NCI-H128 (cell line): Measurements from ENCODE around the gene MBLAC1.
A peak's percentile ranks its signal among the peaks of the same experiment; 100 is the strongest.

Experiments used
- DNase-seq: peaks from one replicate; lab custom pipeline; 2025; ENCODE audit not compliant: unreplicated experiment; lab: John Stamatoyannopoulos, UW

Gene MBLAC1, protein sequence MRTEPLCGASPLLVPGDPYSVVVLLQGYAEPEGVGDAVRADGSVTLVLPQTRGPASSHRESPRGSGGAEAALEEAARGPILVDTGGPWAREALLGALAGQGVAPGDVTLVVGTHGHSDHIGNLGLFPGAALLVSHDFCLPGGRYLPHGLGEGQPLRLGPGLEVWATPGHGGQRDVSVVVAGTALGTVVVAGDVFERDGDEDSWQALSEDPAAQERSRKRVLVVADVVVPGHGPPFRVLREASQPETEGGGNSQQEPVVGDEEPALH

DNA sequence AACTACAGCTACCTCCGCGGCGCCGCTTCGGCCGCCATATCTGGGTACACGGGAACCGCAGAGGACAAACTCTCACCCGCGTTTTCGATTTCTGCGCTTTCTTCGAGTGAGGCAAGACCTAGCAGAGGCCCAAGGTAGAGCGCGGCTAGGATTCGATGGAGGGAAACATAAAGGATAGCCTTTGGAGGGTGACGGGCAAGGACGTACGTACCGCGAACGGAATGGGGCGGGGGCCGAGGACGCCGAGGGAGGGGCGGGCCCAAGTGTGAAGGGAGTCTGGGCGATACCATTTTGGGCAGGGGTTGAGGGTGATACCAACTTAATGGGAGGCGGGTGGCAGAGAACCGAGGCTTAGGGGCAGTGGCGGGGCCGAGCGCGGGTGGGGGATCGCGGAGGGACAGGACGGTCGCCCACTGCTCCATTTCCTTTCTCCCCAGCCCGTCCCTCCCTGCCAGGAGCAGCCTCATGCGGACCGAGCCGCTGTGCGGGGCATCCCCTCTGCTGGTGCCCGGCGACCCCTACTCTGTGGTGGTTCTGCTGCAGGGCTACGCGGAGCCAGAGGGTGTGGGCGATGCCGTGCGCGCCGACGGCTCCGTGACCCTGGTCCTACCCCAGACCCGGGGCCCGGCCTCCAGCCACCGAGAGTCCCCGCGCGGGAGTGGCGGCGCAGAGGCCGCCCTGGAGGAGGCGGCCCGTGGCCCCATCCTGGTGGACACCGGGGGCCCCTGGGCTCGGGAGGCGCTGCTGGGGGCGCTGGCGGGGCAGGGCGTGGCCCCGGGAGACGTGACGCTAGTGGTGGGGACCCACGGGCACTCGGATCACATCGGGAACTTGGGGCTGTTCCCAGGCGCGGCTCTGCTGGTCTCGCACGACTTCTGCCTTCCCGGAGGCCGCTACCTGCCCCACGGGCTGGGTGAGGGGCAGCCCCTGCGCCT is at the start of gene MBLAC1:
TSS of gene MBLAC1 (plus strand) at position 37 of the 935 bp plus-strand sequence. CDS start at position 466, 429 bp downstream.
- peak; percentile 82 for DNase-seq

DNA sequence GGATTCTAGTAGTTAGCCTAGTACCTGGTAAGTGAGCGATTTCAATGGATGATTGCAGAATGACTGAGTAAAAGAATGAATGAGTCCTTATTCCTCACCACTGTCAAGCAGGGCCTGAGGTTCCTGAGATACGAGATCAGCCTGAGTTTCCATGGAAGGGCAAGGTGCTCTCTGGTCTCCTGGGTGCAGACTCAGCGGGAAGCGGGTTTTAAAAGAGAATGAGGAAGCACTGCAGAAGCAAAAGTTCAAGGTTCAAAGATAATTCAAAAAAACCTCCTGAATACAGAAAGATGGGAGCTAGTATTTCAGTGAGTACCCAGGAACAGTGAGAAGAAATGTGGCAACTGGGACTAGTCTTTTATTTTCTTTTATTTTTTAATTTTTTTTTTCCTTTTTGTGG is 49.6 kb upstream of the MBLAC1 start:
- DNase-seq: no peak

DNA sequence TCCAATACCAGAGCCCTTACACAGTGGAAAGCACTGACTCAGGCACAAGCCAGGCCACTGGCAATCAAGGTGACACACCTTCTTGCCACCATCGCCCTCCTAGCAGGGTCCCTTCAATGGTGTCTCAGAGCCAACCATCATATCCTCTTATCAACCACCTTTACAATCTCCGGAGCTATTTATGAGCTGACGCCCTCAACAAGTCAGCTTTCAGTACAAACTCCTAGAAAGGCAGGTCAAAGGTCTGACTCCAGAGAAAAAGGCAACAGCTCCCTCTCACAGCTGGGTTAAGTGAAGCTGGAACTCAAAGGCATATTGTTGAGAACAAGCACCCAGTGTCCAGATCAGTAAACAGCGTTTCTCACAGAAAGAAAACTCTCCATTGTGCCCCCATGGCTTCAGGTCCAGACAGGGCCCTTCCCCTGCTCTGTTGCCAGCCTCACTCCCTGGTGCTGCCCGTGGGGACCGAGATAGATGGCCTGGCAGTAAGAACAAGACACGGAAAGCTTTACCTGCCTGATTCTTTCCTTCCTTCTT is 47.7 kb upstream of the MBLAC1 start:
- no peak for DNase-seq

DNA sequence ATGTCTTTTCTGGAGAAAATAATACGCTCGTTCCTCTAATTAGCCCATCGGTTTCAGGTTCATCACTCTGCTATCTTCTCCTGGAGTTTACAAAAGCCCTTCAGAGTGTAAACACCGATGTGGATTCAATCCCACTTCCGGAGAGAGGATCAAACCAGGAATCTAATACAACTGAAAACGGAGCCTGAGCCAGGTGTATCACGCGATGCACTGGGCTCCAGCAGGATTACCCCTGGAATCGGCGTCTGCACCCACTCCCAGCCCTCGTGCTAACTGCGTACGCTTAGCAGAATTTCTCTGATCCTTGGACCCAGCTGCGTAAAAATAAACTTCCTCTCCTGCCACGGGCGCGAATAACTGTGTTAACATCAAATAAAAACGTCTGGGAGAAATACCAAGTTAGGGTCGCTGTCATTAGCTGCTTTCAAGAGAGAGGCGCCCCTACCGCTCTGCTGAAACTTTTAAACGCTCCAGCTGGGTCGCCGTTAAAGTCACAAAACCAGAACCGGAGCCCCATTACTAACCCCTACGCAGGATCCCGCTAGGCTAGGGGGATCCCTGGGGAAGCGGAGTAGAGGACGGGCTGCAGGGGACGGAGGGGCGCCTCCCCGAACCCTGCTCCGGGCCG is 45.7 kb upstream of the MBLAC1 start:
- DNase-seq: no peak

DNA sequence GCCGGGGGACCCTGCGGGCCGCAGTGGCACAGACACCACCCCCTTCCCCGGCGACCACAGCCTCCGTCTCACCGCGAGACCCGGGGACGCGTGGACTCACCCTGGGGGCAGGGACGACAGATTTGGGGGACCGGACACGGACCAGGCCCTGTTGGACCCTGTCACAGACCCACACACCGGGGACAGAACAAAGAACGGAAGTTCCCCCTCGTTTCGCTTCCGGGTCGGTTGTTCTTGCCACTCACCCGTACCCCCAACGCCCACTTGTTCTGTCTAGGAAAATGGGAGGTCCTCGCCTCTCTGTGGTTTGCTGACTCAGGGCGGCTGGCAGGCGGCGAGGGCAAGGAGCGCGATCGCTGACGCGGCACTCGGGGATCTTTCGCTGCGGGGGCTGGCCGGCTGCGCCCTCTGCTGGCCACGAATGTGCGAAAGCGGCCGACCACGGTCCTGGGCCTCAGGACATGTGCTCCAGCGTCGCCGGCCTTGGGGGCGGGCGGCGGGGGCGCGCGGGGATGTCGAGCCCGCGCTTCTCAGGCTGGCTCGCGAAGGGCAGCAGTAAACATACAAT is 45.1 kb upstream of the MBLAC1 start, which contains the start of gene ZNF3:
TSS of gene ZNF3 (minus strand) at position 189 of the 568 bp plus-strand sequence. CDS start 4,366 bp downstream, outside the sequence.
- DNase-seq: peak; percentile 96

DNA sequence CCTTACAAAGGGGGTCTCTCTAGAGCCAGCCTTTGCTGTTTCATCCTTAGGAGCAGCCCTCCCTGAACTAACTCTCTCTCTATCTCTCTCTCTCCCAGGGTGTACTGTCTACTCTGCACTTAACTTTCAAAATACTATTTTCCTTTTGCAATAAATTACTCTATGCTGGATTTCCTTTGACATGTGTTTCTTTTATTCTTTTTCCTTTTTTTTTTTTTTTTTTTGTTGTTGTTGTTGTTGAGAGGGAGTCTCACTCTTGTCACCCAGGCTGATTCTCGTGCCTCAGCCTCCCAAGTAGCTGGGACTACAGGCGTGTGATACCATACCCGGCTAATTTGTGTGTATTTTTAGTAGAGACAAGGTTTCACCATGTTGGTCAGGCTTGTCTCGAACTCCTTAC is 43.8 kb upstream of the MBLAC1 start:
- DNase-seq: no peak

DNA sequence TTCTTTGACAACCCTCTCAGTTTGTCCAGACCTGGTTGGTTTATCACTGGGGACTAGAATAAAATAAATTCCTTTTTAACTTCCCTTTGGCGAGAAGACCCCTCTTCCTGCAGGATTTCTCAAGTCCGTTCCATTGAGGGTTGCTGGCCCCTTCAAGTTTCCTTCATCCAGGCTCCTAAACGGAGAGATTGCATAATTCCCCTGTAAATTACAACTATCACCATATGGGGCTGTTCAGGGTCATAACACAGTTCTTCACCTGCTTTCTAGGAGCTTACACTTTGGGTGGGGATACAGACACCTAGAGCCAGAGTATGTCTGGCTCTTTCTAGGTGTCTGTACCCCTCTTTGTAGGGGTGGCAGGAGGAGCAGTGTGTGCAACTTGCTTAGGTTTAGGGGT is 41.3 kb upstream of the MBLAC1 start:
- no peak for DNase-seq

DNA sequence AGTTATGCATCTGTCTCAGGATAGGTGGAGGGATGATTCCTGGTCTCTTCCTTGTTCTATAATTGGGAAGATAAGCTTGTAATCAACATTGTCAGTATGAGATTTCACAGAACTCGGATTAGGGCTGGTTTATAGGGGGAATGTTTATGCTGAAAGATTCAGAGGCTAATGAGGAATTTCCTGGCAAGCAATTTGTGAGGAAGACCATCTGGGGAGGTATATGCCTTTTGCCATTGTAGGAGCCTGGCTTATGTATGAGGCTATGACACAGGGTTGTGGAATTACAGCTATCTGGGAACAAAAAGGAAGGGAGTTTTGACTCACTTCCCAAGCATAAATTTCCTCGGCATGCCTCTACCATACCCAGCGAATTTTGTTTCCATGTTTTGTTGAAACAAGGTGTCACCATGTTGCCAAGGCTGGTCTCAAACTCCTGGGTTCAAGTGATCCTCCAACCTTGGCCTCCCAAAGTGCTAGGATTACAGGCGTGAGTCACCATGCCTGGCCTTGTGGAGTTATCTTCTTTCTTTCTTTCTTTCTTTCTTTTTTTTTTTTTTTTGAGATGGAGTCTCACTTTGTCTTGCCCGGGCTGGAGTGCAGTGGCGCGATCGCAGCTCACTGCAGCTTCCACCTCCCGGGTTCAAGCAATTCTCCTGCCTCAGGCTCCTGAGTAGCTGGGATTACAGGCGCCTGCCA is 39.6 kb upstream of the MBLAC1 start:
- DNase-seq: no peak

DNA sequence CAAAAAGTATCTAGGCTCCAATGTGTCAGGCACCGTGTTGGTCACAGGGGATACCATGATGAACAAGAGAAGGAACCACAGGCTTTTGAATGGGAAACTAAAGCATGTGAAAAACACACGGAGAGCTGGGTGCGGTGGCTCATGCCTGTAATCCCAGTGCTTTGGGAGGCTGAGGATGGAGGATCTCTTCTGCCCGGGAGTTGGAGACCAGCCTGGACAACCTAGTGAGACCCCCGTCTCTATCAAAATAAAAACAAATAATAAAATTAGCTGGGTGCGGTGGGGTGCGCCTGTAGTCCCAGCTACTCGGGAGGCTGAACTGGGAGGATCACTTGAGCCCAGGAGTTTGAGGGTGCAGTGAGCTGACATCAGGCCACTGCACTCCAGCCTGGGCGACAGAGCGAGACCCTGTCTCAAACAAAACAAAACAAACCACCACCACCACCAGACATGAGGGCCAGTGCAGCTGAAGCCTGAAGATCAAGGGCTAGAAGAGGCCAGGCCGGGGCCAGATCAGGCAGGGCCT is 38.6 kb upstream of the MBLAC1 start:
- DNase-seq: no peak

DNA sequence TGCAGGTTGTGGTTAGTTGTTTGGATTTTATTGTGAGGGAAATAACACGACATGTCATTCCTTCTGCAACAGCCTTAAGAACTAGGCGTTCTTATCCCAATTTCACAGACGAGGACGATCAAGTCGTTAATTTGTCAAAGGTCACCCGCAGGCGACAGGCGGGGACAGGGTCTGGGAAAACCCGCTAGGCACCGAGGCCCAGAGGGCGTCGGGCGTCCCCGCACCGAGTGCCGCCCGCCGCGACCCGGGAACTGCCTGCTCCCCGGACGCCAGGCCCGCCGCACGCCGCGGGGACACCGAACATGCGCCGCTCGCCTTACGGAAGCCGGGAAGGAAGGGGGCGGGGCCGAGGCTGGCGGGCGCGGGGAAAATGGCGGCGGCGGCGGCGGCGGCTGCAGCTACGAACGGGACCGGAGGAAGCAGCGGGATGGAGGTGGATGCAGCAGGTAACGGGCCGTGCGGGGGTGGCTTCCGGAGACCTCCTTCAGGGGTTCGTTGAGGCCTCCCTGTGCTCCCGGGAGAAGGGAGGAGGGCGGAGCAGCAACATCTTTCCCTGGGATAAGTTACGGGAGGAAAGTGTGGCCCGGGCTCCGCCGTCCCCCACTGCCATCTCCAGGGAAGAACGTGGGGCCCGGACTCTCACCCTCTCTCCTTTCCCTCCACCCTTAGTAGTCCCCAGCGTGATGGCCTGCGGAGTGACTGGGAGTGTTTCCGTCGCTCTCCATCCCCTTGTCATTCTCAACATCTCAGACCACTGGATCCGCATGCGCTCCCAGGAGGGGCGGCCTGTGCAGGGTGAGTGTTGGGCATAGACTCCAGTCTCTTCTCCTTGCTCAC is 37.9 kb upstream of the MBLAC1 start, which contains the start of gene COPS6:
TSS of gene COPS6 (plus strand) at position 349 of the 837 bp plus-strand sequence. CDS start at position 371, 22 bp downstream.
- DNase-seq: peak; percentile 51

DNA sequence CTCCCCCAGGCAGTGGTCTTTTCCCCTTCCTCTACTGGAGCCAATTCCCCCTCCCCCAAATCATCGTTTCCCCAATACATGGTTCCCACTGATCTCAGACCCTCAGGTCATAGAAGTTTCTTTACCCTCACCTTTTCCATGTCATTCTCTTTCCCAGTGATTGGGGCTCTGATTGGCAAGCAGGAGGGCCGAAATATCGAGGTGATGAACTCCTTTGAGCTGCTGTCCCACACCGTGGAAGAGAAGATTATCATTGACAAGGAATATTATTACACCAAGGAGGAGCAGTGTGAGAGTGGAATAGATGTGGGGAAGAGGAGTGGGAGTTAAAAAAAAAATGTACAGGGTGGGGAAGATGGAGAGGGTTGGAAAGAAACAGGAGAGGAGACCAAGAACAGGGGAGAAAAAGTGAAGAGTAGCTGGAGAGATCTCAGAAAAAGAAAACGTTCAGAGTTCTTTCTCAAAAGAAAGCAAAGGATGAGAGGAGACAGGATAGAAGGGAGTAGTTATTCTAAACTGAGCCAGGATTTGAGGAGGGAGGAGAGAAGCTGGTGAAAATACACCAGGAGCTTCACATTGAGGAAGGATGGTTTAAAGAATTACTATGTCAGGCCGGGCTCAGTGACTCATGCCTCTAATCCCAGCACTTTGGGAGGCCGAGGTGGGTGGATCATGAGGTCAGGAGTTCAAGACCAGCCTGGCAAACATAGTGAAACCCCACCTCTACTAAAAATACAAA is 37.1 kb upstream of the MBLAC1 start:
- no peak for DNase-seq

DNA sequence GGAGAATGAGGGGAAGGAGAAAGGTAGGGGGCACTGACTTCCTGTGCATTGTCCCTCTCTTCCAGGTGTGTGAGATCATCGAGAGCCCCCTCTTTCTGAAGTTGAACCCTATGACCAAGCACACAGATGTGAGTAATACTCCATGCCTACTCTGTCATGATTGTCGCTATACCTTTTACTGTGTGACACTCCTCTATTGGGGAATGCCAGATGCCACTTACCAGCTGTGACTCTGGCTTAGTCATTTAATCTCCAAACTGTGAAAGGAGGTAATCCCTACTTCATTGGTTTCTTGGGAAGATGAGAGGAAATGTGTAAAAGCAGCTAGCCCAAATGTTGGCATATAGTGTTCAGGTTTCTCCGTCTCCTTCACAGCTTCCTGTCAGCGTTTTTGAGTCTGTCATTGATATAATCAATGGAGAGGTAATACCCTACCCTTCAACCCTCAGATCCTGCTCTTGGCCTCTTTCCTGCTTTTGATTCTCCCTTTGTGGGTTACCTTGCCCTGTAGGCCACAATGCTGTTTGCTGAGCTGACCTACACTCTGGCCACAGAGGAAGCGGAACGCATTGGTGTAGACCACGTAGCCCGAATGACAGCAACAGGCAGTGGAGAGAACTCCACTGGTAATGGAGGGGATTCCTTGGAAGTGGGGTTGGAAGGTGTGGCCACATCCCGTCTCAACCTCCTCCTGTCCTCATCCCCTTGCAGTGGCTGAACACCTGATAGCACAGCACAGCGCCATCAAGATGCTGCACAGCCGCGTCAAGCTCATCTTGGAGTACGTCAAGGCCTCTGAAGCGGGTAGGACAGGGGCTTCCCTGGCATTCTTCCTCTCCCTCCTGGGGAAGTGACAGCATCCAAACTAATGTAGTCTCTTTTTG is 36.0 kb upstream of the MBLAC1 start:
- DNase-seq: no peak

DNA sequence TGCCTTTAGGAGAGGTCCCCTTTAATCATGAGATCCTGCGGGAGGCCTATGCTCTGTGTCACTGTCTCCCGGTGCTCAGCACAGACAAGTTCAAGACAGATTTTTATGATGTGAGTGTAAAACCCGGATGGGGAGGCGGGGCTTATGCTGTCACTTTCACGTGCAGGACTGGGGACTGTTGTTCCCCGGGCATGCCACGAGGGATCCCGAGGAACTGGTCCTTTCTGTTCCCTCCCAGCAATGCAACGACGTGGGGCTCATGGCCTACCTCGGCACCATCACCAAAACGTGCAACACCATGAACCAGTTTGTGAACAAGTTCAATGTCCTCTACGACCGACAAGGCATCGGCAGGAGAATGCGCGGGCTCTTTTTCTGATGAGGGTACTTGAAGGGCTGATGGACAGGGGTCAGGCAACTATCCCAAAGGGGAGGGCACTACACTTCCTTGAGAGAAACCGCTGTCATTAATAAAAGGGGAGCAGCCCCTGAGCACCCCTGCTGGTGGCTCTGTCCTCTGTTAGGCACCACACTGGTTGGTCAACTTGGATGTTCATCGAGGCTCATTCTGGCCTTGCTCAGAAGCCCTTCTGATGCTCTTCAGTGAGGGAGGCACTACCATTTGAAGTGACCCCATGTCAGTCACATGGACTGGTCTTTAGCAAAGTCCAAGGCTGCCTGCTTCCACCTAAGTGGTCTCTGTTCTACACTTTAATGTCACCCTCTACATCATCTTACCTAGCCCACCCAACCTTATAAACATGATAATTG is 35.2 kb upstream of the MBLAC1 start:
- DNase-seq: no peak

DNA sequence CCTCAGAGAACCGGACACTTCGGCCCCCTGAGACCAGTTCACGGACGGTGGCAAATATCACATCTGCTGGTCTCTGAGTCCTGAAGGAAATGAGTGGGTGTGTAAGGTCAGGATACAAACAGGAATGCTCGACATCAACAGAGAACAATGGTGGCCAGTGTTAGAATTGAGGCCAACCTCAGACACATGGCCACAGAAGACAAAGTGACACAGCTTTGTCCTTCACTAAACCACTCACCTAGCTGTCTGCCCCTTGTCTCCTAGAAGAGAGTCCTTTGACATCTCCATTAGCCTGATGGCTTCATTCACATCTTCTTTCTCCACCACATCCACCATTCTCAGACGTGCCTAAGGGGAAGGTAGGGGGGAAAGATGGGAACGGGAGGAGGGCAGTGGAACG is 33.7 kb upstream of the MBLAC1 start:
- DNase-seq: no peak

DNA sequence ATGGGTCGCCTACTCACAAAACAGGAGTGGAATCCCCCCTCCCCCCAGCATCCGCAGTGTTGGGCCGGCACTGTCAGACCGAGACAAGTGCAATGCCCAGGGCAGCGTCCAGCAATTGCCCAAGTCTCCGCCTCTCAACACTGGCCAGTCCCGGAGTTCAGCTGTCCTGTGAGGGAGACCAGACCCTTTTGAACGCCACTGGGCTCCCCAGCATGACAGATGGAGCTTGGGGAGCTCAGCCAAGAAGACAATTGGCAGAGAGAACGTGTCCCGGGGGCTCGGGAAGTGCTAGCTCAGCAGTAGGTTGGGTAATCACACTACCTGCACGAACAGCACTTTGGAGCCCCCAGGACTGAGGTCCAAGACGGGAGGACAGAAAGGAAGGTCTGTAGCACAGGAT is 33.3 kb upstream of the MBLAC1 start:
- DNase-seq: no peak

DNA sequence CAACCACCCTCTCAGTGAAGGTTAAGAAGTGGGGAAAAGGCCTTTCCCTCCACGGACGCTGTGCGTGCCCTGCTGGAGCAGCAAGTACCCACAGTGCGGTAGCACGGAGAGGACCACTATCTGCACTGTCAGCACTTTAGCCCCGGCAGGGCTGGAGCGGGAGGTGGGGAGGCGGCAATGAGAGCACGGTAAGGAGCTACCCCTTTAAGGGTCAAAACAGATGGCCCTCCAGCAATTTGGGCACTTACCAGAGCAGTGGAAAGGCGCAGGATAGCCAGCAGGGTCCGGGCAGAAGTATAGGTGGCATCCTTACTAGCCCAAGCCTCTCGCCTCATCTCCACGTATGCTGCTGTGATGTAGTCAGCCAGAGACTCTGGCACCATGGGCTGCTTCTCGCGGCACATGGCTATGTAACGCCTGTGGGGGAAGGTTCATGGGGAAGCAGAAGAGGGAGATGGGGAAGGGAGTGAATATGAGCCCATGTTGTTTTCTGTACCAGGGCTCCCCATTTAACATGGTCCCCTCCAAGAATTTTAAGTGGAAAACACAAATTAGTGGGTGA is 32.8 kb upstream of the MBLAC1 start:
- DNase-seq: no peak
